Measurements from ENCODE around the gene GALNT15.

The GALNT15 gene

DNA sequence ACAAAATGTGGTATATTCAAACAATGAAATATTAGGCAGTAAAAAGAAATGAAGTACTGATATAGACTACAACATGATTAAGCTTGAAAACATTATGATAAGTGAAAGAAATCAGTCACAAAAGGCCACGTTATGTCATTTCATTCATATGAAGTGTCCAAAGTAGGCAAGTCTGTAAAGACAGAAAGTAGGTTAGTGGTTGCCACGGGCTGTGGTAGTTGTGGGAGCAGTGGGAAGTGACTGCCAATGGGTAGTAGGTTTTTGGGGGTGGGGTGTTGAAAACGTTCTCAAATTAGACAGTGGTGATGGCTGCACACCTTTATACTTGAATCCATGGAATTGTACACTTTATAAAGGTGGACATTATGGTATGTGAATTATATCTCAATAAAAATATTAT is 12.1 kb downstream of the GALNT15 start:
- no peak overlapping the region for H3K4me3 ChIP-seq (ENCODE audit: low read depth, low read length, poor library complexity, severe bottlenecking)

GRCh38 chr3:16187213-16187790 is 12.8 kb downstream of the GALNT15 start:
- Histone ChIP-seq H4K20me1 (ENCODE audit: insufficient read depth, low read length) (no peaks in the 10 kb centered on the region), H3K27me3 (ENCODE audit: insufficient read depth, low read length) (peaks cover 3% of the 10 kb centered on the region; the same call in 1 of the 2 replicates), H3F3A (ENCODE audit: insufficient read depth, low read length) (no peaks in the 10 kb centered on the region), H3K36me3 (ENCODE audit: insufficient read depth, low read length) (no peaks in the 10 kb centered on the region), H3K9me3 (ENCODE audit: low read length) (no peaks in the 10 kb centered on the region), H3K9me2 (ENCODE audit: low read depth, low read length) (no peaks in the 10 kb centered on the region), H3K79me2 (ENCODE audit: insufficient read depth, low read length) (no peaks in the 10 kb centered on the region), H3K27ac (ENCODE audit: low read depth, low read length, poor library complexity, severe bottlenecking) (no peak overlapping the region), H3K4me2 (ENCODE audit: low read length) (no peak overlapping the region), H3K9ac (ENCODE audit: low read length) (no peak overlapping the region), H2AFZ (ENCODE audit: low read length) (no peak overlapping the region), H3K4me3 (ENCODE audit: low read depth, low read length, poor library complexity, severe bottlenecking) (no peak overlapping the region), H3K4me1 (ENCODE audit: insufficient read depth, low read length, severe bottlenecking) (no peaks in the 10 kb centered on the region)
- no peak for TF ChIP-seq CTCF (IDR thresholded peaks at IDR 0.05; ENCODE audit: low read length)
- no peak for TF ChIP-seq EZH2 (IDR thresholded peaks at IDR 0.05; ENCODE audit: borderline replicate concordance, low read length)

More for the DNA sequence above, 12.1 kb downstream of the GALNT15 start:
- Histone ChIP-seq H3F3A (ENCODE audit: insufficient read depth, low read length) (no peaks in the 10 kb centered on the region), H3K4me1 (ENCODE audit: insufficient read depth, low read length, severe bottlenecking) (no peaks in the 10 kb centered on the region), H3K27me3 (ENCODE audit: insufficient read depth, low read length) (peaks cover 3% of the 10 kb centered on the region; the same call in 1 of the 2 replicates), H3K36me3 (ENCODE audit: insufficient read depth, low read length) (no peaks in the 10 kb centered on the region), H3K9me2 (ENCODE audit: low read depth, low read length) (no peaks in the 10 kb centered on the region), H3K9me3 (ENCODE audit: low read length) (no peaks in the 10 kb centered on the region), H2AFZ (ENCODE audit: low read length) (no peak overlapping the region), H3K4me2 (ENCODE audit: low read length) (no peak overlapping the region), H3K9ac (ENCODE audit: low read length) (no peak overlapping the region), H3K27ac (ENCODE audit: low read depth, low read length, poor library complexity, severe bottlenecking) (no peak overlapping the region), H3K79me2 (ENCODE audit: insufficient read depth, low read length) (no peaks in the 10 kb centered on the region), H4K20me1 (ENCODE audit: insufficient read depth, low read length) (no peaks in the 10 kb centered on the region)
- TF ChIP-seq CTCF (IDR thresholded peaks at IDR 0.05; ENCODE audit: low read length) (no peak), EZH2 (IDR thresholded peaks at IDR 0.05; ENCODE audit: borderline replicate concordance, low read length) (no peak)

DNA sequence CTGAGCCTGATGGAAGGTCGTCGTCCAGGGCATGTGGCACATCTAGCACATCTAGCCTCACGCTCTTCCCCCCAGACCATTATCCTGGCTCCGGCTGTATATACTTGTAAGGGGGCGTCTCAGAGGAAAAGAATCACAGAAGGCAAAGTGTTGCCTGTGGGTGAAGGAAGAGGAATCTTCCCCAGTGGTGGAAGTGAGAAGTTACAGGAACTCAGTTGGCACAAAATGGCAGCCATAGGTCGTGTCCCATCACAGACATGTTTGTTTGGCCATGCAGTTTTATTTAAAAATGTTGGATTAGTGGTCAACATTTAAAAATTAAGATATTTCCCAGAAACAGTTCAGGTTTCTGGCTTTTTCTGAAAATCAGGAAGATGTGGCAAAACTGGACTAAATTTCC is 13.6 kb downstream of the GALNT15 start:
- Histone ChIP-seq H3K4me1 (ENCODE audit: insufficient read depth, low read length, severe bottlenecking) (no peaks in the 10 kb centered on the region), H3K4me3 (ENCODE audit: low read depth, low read length, poor library complexity, severe bottlenecking) (no peak overlapping the region), H3K9me3 (ENCODE audit: low read length) (no peaks in the 10 kb centered on the region), H3K27ac (ENCODE audit: low read depth, low read length, poor library complexity, severe bottlenecking) (no peak overlapping the region), H3K9me2 (ENCODE audit: low read depth, low read length) (no peaks in the 10 kb centered on the region), H3K9ac (ENCODE audit: low read length) (no peak overlapping the region), H2AFZ (ENCODE audit: low read length) (no peak overlapping the region), H3K27me3 (ENCODE audit: insufficient read depth, low read length) (peaks cover 3% of the 10 kb centered on the region; the same call in 1 of the 2 replicates), H3K36me3 (ENCODE audit: insufficient read depth, low read length) (no peaks in the 10 kb centered on the region), H3K79me2 (ENCODE audit: insufficient read depth, low read length) (no peaks in the 10 kb centered on the region), H3F3A (ENCODE audit: insufficient read depth, low read length) (no peaks in the 10 kb centered on the region), H3K4me2 (ENCODE audit: low read length) (no peak overlapping the region), H4K20me1 (ENCODE audit: insufficient read depth, low read length) (no peaks in the 10 kb centered on the region)
- TF ChIP-seq CTCF (IDR thresholded peaks at IDR 0.05; ENCODE audit: low read length) = no peak
- no peak for TF ChIP-seq EZH2 (IDR thresholded peaks at IDR 0.05; ENCODE audit: borderline replicate concordance, low read length)
